Measurements from ENCODE around the gene RPRD1B. TPM values are rescaled to one million over a fixed set of nuclear protein-coding genes. Genes with fewer than 3 reads are reported as not detected.
"Not testable (repeated sequence)": the region's sequence is repeated elsewhere in the genome, so short reads cannot be mapped to it uniquely, and the experiment has no call there.

The RPRD1B gene
- total and polyA plus RNA-seq, 2 of the 8 experiments (the other 6 are each of a cell fraction or from before 2014, with no cell fraction given): 10.3 to 20.9 TPM

DNA sequence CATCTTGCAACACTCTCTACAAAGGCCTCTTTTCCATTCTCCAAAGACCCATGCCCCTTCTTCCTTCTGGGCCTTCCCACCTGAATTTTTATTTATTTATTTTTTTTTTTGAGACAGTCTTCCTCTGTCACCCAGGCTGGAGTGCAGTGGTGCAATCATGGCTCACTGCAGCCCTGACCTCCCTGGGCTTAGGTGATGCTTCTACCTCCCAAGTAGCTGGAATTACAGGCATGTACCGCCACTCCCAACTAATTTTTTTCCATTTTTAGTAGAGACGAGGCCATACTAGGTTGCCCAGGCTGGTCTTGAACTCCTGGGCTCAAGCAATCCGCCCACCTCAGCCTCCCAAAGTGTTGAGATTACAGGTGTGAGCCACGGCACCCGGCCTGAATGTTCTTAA, 24.1 kb upstream of the RPRD1B start:
- 84% methylated on average over 5 of the region's 5 CpGs; no CpG with 5 or more reads in 1 of the 2 experiments for WGBS, 2 experiments (ENCODE audit: extremely low coverage in 1 of 2, insufficient coverage in 1 of 2, insufficient read length in 1 of 2, insufficient replicate concordance in 2 of 2, low coverage in 1 of 2, low lambda C conversion rate in 2 of 2, missing lambda C conversion rate in 1 of 2)
- H3K4me2 ChIP-seq (ENCODE audit: insufficient read depth in 1 of 2, low read depth in 2 of 2, low read length in 2 of 2); H2AFZ ChIP-seq (ENCODE audit: low read length); H2BK12ac ChIP-seq (ENCODE audit: low read depth, low read length); H3K27me3 ChIP-seq (replicated peaks in 1 of 4; ENCODE audit: control insufficient read depth in 3 of 4, extremely low read depth in 1 of 4, insufficient read depth in 3 of 4, low read length in 3 of 4); H4K5ac ChIP-seq (ENCODE audit: insufficient read length, low read depth, low read length); POLR2A ChIA-PET (ENCODE audit: partially characterized antibody); H3K4ac ChIP-seq (replicated peaks; ENCODE audit: insufficient read length, low read depth, low read length); H3K4me3 ChIP-seq (ENCODE audit: extremely low read depth in 1 of 4, insufficient read depth in 2 of 4, low read depth in 3 of 4, low read length in 4 of 4); H3K23me2 ChIP-seq (ENCODE audit: low read depth, low read length); H3K27ac ChIP-seq (ENCODE audit: low read depth, low read length); FAIRE-seq; H3K9ac ChIP-seq (replicated peaks in 1 of 4; ENCODE audit: extremely low read depth in 1 of 4, low read depth in 3 of 4, low read length in 3 of 4); H2AK5ac ChIP-seq (ENCODE audit: low read depth, low read length); H2BK120ac ChIP-seq (replicated peaks; ENCODE audit: low read depth, low read length); H4K20me1 ChIP-seq (replicated peaks in 1 of 2; ENCODE audit: control insufficient read depth in 1 of 2, insufficient read depth in 2 of 2, low read length in 2 of 2); H3K9me3 ChIP-seq (ENCODE audit: insufficient read depth in 2 of 2, low read depth in 1 of 2, low read length in 1 of 2); H2BK15ac ChIP-seq (ENCODE audit: low read length); H4K91ac ChIP-seq (replicated peaks; ENCODE audit: insufficient read length, low read length); H3K4me1 ChIP-seq (replicated peaks in 1 of 4; ENCODE audit: control insufficient read depth in 3 of 4, insufficient read depth in 4 of 4, low read length in 3 of 4); H2BK5ac ChIP-seq (ENCODE audit: low read depth, low read length); H3K23ac ChIP-seq (ENCODE audit: insufficient read length); H2BK20ac ChIP-seq (ENCODE audit: low read length); H3K79me1 ChIP-seq (ENCODE audit: low read depth, low read length); DNase-seq (ENCODE audit: low read depth in 1 of 2, low spot score in 2 of 2); H3K14ac ChIP-seq (ENCODE audit: insufficient read length); H3K56ac ChIP-seq (replicated peaks; ENCODE audit: insufficient read length, low read depth, low read length); H4K8ac ChIP-seq (ENCODE audit: extremely low read depth, insufficient read depth, low read length); H3K18ac ChIP-seq (ENCODE audit: extremely low read depth, low read length): not testable (repeated sequence)
- CTCF ChIA-PET (ENCODE audit: partially characterized antibody): interaction anchor here (0.8 kb wide), 1 partner anchor 45 kb away, joined by 4 read pairs; no protein-coding TSS in a partner anchor
- Histone ChIP-seq H3K36me3 (ENCODE audit: control insufficient read depth in 2 of 4, insufficient read depth in 4 of 4, low read length in 3 of 4) (peaks cover 7 to 47% (median 32%) of the 10 kb centered on the region in 4 experiments; a peak in 7 of 8 replicates), H3K79me2 (ENCODE audit: control insufficient read depth in 1 of 2, insufficient read depth in 2 of 2, low read length in 2 of 2) (peaks cover 0 to 27% of the 10 kb centered on the region in 2 experiments; a peak in 2 of 4 replicates)
